HUES64 (cell line): Measurements from ENCODE around the gene DNAH1.

ENCODE experiments used
- H3K27ac ChIP-seq: 2 replicates; pipeline ENCODE4 v1.7.0; 2013; ENCODE audit warnings: low read depth, low read length, inconsistent platforms
- H3K27me3 ChIP-seq: 2 replicates; pipeline ENCODE4 v1.6.1; 2013; ENCODE audit warnings: mild to moderate bottlenecking, low read length; ENCODE audit not compliant: insufficient read depth
- H3K36me3 ChIP-seq: 2 replicates; pipeline ENCODE4 v1.6.1; 2013; ENCODE audit warnings: mild to moderate bottlenecking, low read length; ENCODE audit not compliant: insufficient read depth
- H3K4me1 ChIP-seq: 2 replicates; pipeline ENCODE4 v1.6.1; 2013; ENCODE audit warnings: mild to moderate bottlenecking, low read length, moderate library complexity; ENCODE audit not compliant: insufficient read depth
- H3K4me3 ChIP-seq: 2 replicates; pipeline ENCODE4 v1.5.1; 2013; ENCODE audit warnings: mild to moderate bottlenecking, low read length, moderate library complexity
- H3K9ac ChIP-seq: 2 replicates; pipeline ENCODE4 v1.6.1; 2013; ENCODE audit warnings: mild to moderate bottlenecking, low read depth, low read length
- H3K9me3 ChIP-seq: 2 replicates; pipeline ENCODE4 v1.6.1; 2013; ENCODE audit warnings: low read depth, low read length; ENCODE audit not compliant: insufficient read depth
- WGBS: fragments of 150-250, 120-280 bp; methylation state at CpG from one replicate; pipeline ENCODE4 v1.1.7; 2013; ENCODE audit warnings: missing lambda C conversion rate; 5-methylcytosine and 5-hydroxymethylcytosine counted together

DNAH1 gene

GRCh38 chr3:52291508-52292181 lies 24.5 kb upstream of the DNAH1 start:
- Histone ChIP-seq H3K9me3 (no peaks in the 10 kb centered on the region), H3K9ac (no peak overlapping the region), H3K27me3 (no peaks in the 10 kb centered on the region), H3K4me3 (no peak overlapping the region), H3K4me1 (peaks cover 3% of the 10 kb centered on the region; the same call in 1 of the 2 replicates), H3K27ac (no peak overlapping the region), H3K36me3 (no peaks in the 10 kb centered on the region)
- 90% methylated on average over 7 of the region's 7 CpGs for WGBS

GRCh38 chr3:52292247-52293065 lies 23.7 kb upstream of the DNAH1 start:
- H3K4me3 ChIP-seq: no peak overlapping the region
- peaks cover 3% of the 10 kb centered on the region; the same call in 1 of the 2 replicates for H3K4me1 ChIP-seq
- H3K9me3 ChIP-seq: no peaks in the 10 kb centered on the region
- H3K27ac ChIP-seq: no peak overlapping the region
- H3K36me3 ChIP-seq: no peaks in the 10 kb centered on the region
- no peaks in the 10 kb centered on the region for H3K27me3 ChIP-seq
- WGBS: 95% methylated on average over 20 of the region's 20 CpGs
- no peak overlapping the region for H3K9ac ChIP-seq

- H3K9me3 ChIP-seq: no peaks in the 10 kb centered on the region
- no peak overlapping the region for H3K27ac ChIP-seq
- H3K36me3 ChIP-seq: no peaks in the 10 kb centered on the region
- peaks cover 7% of the 10 kb centered on the region for H3K4me1 ChIP-seq
- no peak overlapping the region for H3K4me3 ChIP-seq
- no peaks in the 10 kb centered on the region for H3K27me3 ChIP-seq
- no peak overlapping the region for H3K9ac ChIP-seq
- WGBS: 92% methylated on average over 17 of the region's 17 CpGs
Measured at GRCh38 chr3:52293491-52294319, 22.4 kb upstream of the DNAH1 start.

- Histone ChIP-seq H3K27ac (no peak overlapping the region), H3K27me3 (no peaks in the 10 kb centered on the region), H3K4me1 (peaks cover 13% of the 10 kb centered on the region), H3K36me3 (no peaks in the 10 kb centered on the region), H3K4me3 (no peak overlapping the region), H3K9ac (no peak overlapping the region), H3K9me3 (no peaks in the 10 kb centered on the region)
- WGBS: 81% methylated on average over 11 of the region's 11 CpGs
Measured at GRCh38 chr3:52294320-52295150, 21.6 kb upstream of the DNAH1 start.

- Histone ChIP-seq H3K27me3 (no peaks in the 10 kb centered on the region), H3K36me3 (no peaks in the 10 kb centered on the region), H3K9me3 (no peaks in the 10 kb centered on the region), H3K27ac (no peak overlapping the region), H3K4me3 (no peak overlapping the region), H3K9ac (no peak overlapping the region), H3K4me1 (peaks cover 21% of the 10 kb centered on the region)
- 94% methylated on average over 5 of the region's 5 CpGs for WGBS
Measured at GRCh38 chr3:52295671-52296208, 20.4 kb upstream of the DNAH1 start.

- H3K36me3 ChIP-seq: no peaks in the 10 kb centered on the region
- 0 out of 2 replicates have a peak overlapping the region, but pooled peaks have one; percentile 44 for H3K4me3 ChIP-seq
- H3K27me3 ChIP-seq: no peaks in the 10 kb centered on the region
- 84% methylated on average over 11 of the region's 11 CpGs for WGBS
- peaks cover 21% of the 10 kb centered on the region for H3K4me1 ChIP-seq
- H3K9ac ChIP-seq: no peak overlapping the region
- no peaks in the 10 kb centered on the region for H3K9me3 ChIP-seq
- H3K27ac ChIP-seq: no peak overlapping the region
Measured at GRCh38 chr3:52297242-52298148, 18.6 kb upstream of the DNAH1 start.

- peak overlapping the region; percentile 44 for H3K4me3 ChIP-seq
- H3K27me3 ChIP-seq: no peaks in the 10 kb centered on the region
- no peak overlapping the region for H3K27ac ChIP-seq
- peaks cover 21% of the 10 kb centered on the region for H3K4me1 ChIP-seq
- H3K9me3 ChIP-seq: no peaks in the 10 kb centered on the region
- H3K9ac ChIP-seq: peak overlapping the region; percentile 51; the same call in 1 of the 2 replicates
- 27% methylated on average over 17 of the region's 17 CpGs for WGBS
- no peaks in the 10 kb centered on the region for H3K36me3 ChIP-seq
Measured at GRCh38 chr3:52298149-52299098, 17.7 kb upstream of the DNAH1 start.

- H3K27me3 ChIP-seq: no peaks in the 10 kb centered on the region
- no peaks in the 10 kb centered on the region for H3K36me3 ChIP-seq
- peak overlapping the region; percentile 44 for H3K4me3 ChIP-seq
- no peaks in the 10 kb centered on the region for H3K9me3 ChIP-seq
- 19% methylated on average over 10 of the region's 10 CpGs for WGBS
- peaks cover 21% of the 10 kb centered on the region for H3K4me1 ChIP-seq
- peak overlapping the region; percentile 10; the same call in 1 of the 2 replicates for H3K9ac ChIP-seq
- no peak overlapping the region for H3K27ac ChIP-seq
Measured at GRCh38 chr3:52299247-52299878, 16.8 kb upstream of the DNAH1 start.
